Fibroblast of villous mesenchyme (primary cell): Measurements from ENCODE around the gene HABP4. TPM values are rescaled to one million over a fixed set of nuclear protein-coding genes. Genes with fewer than 3 reads are reported as not detected.

Source experiments
- DNase-seq: peaks from one replicate; pipeline ENCODE4 v3.0.0-alpha.2; 2010; ENCODE audit warnings: low read depth
- H3K4me3 ChIP-seq: 2 replicates; pipeline ENCODE4 v1.5.1; 2011; ENCODE audit warnings: low read depth, mild to moderate bottlenecking, low read length
- total RNA-seq: library from RNA; depleted of rRNA; stranded (reverse); fragments of >200 nt; gene quantifications from 2 replicates; pipeline ENCODE4 v1.2.3, GENCODE V29; 2012
- TF ChIP-seq, protein P1 (sequence below): IDR thresholded peaks from 2 replicates; pipeline ENCODE4 v1.5.1; 2012; ENCODE audit warnings: low read depth, mild to moderate bottlenecking, low read length; ENCODE audit not compliant: insufficient read depth

Gene HABP4
- total RNA-seq, 1 donor = 9.9 TPM

DNA sequence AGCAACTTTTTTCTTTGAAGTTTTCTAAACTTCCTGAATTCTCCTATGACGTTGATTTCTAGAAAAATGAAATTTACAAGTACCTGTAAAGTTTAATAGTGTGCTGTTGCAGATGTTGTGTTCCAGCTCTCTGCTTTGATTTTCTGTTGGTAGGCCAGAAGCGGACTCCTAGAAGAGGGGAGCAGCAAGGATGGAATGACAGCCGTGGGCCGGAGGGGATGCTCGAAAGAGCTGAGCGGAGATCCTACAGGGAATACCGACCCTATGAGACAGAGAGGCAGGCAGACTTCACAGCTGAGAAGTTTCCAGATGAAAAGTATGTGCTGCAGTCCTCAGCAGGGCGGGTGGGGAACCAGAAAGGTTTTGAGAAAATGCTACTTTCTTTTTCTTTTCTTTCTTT is 8.3 kb downstream of the HABP4 start:
- TF ChIP-seq, protein P1, sequence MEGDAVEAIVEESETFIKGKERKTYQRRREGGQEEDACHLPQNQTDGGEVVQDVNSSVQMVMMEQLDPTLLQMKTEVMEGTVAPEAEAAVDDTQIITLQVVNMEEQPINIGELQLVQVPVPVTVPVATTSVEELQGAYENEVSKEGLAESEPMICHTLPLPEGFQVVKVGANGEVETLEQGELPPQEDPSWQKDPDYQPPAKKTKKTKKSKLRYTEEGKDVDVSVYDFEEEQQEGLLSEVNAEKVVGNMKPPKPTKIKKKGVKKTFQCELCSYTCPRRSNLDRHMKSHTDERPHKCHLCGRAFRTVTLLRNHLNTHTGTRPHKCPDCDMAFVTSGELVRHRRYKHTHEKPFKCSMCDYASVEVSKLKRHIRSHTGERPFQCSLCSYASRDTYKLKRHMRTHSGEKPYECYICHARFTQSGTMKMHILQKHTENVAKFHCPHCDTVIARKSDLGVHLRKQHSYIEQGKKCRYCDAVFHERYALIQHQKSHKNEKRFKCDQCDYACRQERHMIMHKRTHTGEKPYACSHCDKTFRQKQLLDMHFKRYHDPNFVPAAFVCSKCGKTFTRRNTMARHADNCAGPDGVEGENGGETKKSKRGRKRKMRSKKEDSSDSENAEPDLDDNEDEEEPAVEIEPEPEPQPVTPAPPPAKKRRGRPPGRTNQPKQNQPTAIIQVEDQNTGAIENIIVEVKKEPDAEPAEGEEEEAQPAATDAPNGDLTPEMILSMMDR = no peak
- no peak for DNase-seq
- no peak overlapping the region for H3K4me3 ChIP-seq

DNA sequence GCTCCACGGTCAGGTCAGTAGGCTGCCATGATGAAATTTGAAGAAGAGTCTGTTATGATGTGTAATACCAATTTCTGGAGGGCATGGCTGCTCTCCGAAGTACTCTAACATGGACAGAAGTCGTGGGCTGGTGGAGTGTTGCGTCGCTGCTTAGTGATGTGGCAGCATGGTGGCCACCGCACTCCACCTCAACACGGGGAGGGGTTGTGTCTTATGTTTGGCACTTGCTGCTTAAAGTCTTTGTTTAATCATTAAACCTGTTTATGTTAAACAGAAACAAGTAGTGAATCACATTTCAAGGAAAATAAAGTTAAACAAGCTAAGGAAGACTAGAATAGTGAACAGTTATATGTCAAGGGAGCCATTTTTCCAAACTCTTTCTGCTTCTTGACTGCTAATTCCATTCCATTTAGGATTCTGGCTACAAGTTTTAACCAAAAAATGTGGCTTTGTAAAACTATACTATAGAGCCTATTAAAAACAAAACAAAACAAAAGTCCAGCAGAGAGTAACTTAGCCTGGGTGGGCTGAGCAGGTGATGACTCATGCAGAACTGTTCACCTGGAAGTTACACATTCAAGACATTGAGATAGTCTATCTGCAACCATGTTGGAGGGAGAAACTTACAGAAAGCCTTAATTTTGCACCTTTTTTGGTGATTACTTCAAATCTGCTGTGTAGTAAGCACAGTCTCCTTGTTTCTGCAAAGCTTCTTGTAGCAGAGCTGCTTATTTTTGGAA is 9.5 kb downstream of the HABP4 start:
- no peak for DNase-seq
- no peak overlapping the region for H3K4me3 ChIP-seq
- TF ChIP-seq, protein P1 = no peak

DNA sequence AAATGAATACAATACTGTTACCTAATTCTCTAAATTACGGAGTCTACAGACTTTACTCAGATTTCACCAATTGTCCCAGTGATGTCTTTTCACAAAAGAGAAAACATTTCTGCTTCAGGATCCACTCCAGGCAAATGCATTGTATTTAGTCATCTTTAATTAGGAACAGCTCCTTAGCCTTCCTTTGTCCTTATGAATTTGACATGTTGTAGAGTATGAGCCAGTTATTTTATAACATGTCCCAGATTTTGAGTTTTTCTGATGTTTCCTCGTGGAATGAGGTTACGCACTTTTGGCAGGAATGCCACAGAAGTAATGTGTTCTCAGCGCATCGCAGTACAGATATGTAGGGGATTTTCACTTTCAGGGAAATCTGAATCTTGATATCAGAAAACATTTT is 10.5 kb downstream of the HABP4 start:
- no peak overlapping the region for H3K4me3 ChIP-seq
- peak; percentile 42 for DNase-seq
- TF ChIP-seq, protein P1 = no peak

DNA sequence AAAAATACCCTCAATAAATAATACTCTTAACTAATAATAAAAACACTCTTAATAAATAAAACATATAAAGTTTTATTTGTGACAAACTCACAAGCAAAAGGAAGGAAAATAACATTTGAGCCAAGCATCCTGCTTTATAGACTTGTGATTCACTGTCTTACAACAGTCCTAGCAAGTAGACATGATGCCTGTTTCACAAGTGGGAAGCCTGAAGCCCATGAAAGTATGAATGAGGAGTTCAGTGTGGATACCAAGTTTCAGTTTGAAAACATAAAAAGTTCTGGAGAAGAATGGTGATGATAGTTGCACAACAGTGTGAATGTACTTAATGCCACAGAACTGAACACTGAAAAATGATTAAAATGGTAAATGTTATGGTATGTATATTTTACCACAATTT is 10.9 kb downstream of the HABP4 start:
- TF ChIP-seq, protein P1 = no peak
- H3K4me3 ChIP-seq = no peak overlapping the region
- peak; percentile 85 for DNase-seq

DNA sequence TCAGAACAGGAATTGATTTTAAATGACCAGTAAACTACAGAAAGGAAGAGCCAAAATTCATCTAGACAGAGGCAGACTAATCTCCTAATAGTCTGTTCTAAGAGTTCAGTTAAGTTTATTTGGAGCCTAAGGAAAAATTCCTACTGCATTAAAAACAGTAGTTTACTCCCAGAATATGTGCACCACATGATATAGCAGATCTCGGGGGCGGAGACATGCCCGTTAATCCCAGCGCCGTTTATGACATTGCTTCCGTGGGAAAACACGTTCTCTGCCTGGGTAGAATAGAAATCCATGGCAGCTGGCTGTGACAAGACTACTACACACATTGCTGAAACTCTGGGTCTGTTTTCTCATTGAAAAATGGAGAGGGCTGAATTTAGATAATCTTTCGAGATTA is 11.4 kb downstream of the HABP4 start:
- no peak overlapping the region for H3K4me3 ChIP-seq
- DNase-seq = peak; percentile 86
- TF ChIP-seq, protein P1 = no peak

DNA sequence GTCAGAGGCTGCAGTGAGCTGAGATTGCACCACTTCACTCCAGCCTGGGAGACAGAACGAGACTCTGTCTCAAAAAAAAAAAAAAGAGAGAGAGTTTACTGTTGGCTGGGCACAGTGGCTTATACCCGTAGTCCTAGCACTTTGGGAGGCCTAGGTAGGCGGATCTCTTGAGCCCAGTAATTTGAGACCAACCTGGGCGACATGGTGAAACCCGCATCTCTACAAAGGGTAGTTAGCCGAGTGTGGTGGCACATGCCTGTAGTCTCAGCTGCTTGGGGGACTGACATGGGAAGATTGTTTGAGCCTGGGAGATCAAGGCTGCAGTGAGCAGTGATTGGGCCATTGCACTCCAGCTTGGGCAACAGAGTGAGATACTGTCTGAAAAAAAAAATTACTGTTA is 12.6 kb downstream of the HABP4 start:
- DNase-seq = no peak
- TF ChIP-seq, protein P1 = no peak
- H3K4me3 ChIP-seq = no peak overlapping the region

DNA sequence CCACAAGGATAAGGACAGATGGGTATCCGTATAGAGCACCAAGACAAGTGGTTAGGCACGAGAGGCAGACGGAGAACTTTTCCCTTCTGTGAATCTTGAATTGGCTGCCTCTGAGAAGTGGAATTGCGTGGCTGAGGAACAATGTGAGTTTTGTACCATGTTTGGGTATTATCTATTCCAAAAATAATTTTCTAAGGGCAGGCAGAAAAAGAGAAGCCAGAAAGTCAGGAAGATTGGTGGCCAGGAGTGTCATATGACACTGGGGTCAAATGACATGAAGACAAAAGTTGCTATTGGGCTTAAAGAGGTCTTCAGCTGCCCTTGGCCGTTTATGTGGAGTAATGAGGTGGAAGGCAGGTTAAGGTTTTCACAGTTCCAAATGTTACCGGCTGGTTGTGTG is 14.5 kb downstream of the HABP4 start:
- no peak overlapping the region for H3K4me3 ChIP-seq
- no peak for DNase-seq
- TF ChIP-seq, protein P1 = no peak
